Ascending aorta (tissue), 2 donors: Measurements from ENCODE around the gene ATXN7L1. TPM values are rescaled to one million over a fixed set of nuclear protein-coding genes. Genes with fewer than 3 reads are reported as not detected.

Source experiments
- DNase-seq, 2 donors: peaks; one replicate each; pipeline ENCODE4 v3.0.0-alpha.2; 2019; ENCODE audit warnings: low spot score in 2 of 2
- H3K27ac ChIP-seq, 2 donors: fragments of 200-600 bp; sonication (generic); one replicate each; pipeline ENCODE4 v1.5.1; 2016 to 2017; ENCODE audit warnings: mild to moderate bottlenecking in 1 of 2
- H3K27me3 ChIP-seq: fragments of 200-600 bp; sonication (generic); one replicate; pipeline ENCODE4 v1.5.1; 2017
- H3K36me3 ChIP-seq, 2 donors: fragments of 200-600 bp; sonication (generic); one replicate each; pipeline ENCODE4 v1.5.1; 2016
- H3K4me1 ChIP-seq, 2 donors: fragments of 200-600 bp; sonication (generic); one replicate each; pipeline ENCODE4 v1.5.1; 2016 to 2017; ENCODE audit warnings: mild to moderate bottlenecking in 1 of 2
- H3K4me3 ChIP-seq, 2 donors: fragments of 200-600 bp; sonication (generic); one replicate each; pipeline ENCODE4 v1.5.1; 2016 to 2017; ENCODE audit warnings: mild to moderate bottlenecking in 1 of 2
- H3K9me3 ChIP-seq, 2 donors: fragments of 200-600 bp; sonication (generic); one replicate each; pipeline ENCODE4 v1.5.1; 2016
- CTCF ChIP-seq, 3 experiments: fragments of 200-600 bp in 2 of 3; fragments of 450-650 bp in 1 of 3; sonication (generic) in 2 of 3; IDR thresholded peaks; one replicate each; pipeline ENCODE4 v1.5.1; 2016 to 2019; ENCODE audit warnings: antibody characterized with exemption in 3 of 3, mild to moderate bottlenecking in 1 of 3, moderate library complexity in 1 of 3
- intact Hi-C: fragments of 100-400 bp; cut with DNase I; formaldehyde crosslinking; loops from one replicate; pipeline ENCODE4 v1.15.1; 2023
- total RNA-seq: library from RNA; depleted of rRNA; stranded (reverse); fragments of >200 nt; gene quantifications from one replicate; pipeline ENCODE4 v1.1.0, GENCODE V29; 2016

The ATXN7L1 gene
- total RNA-seq, 1 donor from 2014 or later: 7.5 TPM

- intact Hi-C loops: no loop called here
- Histone ChIP-seq H3K4me3 (no peak overlapping the region), H3K9me3 (no peaks in the 10 kb centered on the region), H3K27ac (no peak overlapping the region), H3K4me1 (no peaks in the 10 kb centered on the region), H3K36me3 (no peaks in the 10 kb centered on the region), H3K27me3 (no peaks in the 10 kb centered on the region)
- DNase-seq: no peak
- no peak for TF ChIP-seq CTCF (IDR thresholded peaks at IDR 0.05)
Measured at GRCh38 chr7:105863876-105864275, 12.5 kb downstream of the ATXN7L1 start.

GRCh38 chr7:105862770-105863169 is 13.6 kb downstream of the ATXN7L1 start:
- intact Hi-C loops: no loop called here
- no peaks in the 10 kb centered on the region for H3K36me3 ChIP-seq
- H3K4me3 ChIP-seq: no peak overlapping the region
- H3K4me1 ChIP-seq: no peaks in the 10 kb centered on the region
- no peak for TF ChIP-seq CTCF (IDR thresholded peaks at IDR 0.05)
- H3K27ac ChIP-seq: no peak overlapping the region
- no peak for DNase-seq
- no peaks in the 10 kb centered on the region for H3K9me3 ChIP-seq
- H3K27me3 ChIP-seq: no peaks in the 10 kb centered on the region

GRCh38 chr7:105862276-105862675 is 14.1 kb downstream of the ATXN7L1 start:
- no peaks in the 10 kb centered on the region for H3K36me3 ChIP-seq
- peak in 1 of 2 donors; percentile 41 for DNase-seq
- H3K4me1 ChIP-seq: no peaks in the 10 kb centered on the region
- TF ChIP-seq CTCF (IDR thresholded peaks at IDR 0.05): no peak
- H3K4me3 ChIP-seq: no peak overlapping the region
- H3K27me3 ChIP-seq: no peaks in the 10 kb centered on the region
- intact Hi-C loops: no loop called here
- H3K27ac ChIP-seq: no peak overlapping the region
- no peaks in the 10 kb centered on the region for H3K9me3 ChIP-seq

- Histone ChIP-seq H3K27me3 (no peaks in the 10 kb centered on the region), H3K4me3 (no peak overlapping the region), H3K4me1 (no peaks in the 10 kb centered on the region), H3K27ac (no peak overlapping the region), H3K36me3 (no peaks in the 10 kb centered on the region), H3K9me3 (no peaks in the 10 kb centered on the region)
- intact Hi-C loops: no loop called here
- no peak for TF ChIP-seq CTCF (IDR thresholded peaks at IDR 0.05)
- DNase-seq: peak in 1 of 2 donors; percentile 30
Measured at GRCh38 chr7:105861224-105861623, 15.2 kb downstream of the ATXN7L1 start.

- H3K4me1 ChIP-seq: no peaks in the 10 kb centered on the region
- H3K27ac ChIP-seq: no peak overlapping the region
- H3K9me3 ChIP-seq: no peaks in the 10 kb centered on the region
- no peaks in the 10 kb centered on the region for H3K27me3 ChIP-seq
- no peak overlapping the region for H3K4me3 ChIP-seq
- no peak for DNase-seq
- H3K36me3 ChIP-seq: no peaks in the 10 kb centered on the region
- intact Hi-C loops: no loop called here
- no peak for TF ChIP-seq CTCF (IDR thresholded peaks at IDR 0.05)
Measured at GRCh38 chr7:105860793-105861192, 15.6 kb downstream of the ATXN7L1 start.
